ENCODE data around the gene GSTM5. TPM values are rescaled to one million over a fixed set of nuclear protein-coding genes. Genes with fewer than 3 reads are reported as not detected.
"Not testable (repeated sequence)": the region's sequence is repeated elsewhere in the genome, so short reads cannot be mapped to it uniquely, and the experiment has no call there.

GSTM5 gene
- total and polyA plus RNA-seq, 3 donors from 2014 or later: 5.5 to 10.6 (median 6.5) TPM

DNA sequence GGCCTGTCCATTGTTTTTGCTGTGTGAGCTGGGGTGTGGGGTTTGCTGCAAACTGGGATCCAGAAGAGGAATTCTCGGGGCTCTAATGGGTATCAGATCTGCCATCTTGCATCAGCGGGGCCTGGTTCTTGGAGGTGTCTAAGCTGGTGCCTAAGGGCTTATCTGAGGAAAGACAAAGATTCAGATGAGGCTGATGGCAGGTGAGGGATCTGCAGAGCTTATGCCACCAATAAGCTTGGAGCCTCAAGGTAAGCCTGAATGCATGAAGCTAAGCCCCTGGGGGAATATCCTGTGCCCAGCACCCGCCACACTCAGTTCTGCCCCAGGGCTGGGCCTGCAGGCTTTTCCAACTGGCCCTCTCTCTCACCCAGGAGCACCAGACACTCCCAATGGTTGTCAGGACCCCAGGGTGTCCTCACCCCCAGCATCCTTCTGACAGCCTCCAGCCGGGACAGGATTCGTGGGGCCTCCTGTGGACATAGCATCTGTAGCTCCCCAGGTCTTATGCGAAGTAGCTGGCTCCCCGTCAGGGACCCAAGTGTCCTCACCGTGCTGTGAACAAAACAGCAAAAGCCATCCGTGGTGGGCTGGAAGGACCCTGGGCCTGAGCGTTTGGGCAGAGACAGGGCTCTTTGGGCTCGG lies 38.3 kb downstream of the GSTM5 start:
- Histone ChIP-seq H3K36me3 (ENCODE audit: low read depth, missing control alignments) (no peaks in the 10 kb centered on the region), H3K4me1 (peaks cover 4% of the 10 kb centered on the region), H3K4me3 (no peak overlapping the region), H3K9me3 (no peaks in the 10 kb centered on the region), H3K27ac (no peak overlapping the region), H3K27me3 (no peaks in the 10 kb centered on the region)
- intact Hi-C loops (cut with DNase I; ENCODE audit: low total_unique reads): no loop called here
- no peak for DNase-seq
- 93 to 95% methylated on average over 5 to 11 of the region's 11 CpGs for WGBS, 2 donors
- TF ChIP-seq POLR2A (IDR thresholded peaks at IDR 0.05): no peak
- TF ChIP-seq, protein P1, sequence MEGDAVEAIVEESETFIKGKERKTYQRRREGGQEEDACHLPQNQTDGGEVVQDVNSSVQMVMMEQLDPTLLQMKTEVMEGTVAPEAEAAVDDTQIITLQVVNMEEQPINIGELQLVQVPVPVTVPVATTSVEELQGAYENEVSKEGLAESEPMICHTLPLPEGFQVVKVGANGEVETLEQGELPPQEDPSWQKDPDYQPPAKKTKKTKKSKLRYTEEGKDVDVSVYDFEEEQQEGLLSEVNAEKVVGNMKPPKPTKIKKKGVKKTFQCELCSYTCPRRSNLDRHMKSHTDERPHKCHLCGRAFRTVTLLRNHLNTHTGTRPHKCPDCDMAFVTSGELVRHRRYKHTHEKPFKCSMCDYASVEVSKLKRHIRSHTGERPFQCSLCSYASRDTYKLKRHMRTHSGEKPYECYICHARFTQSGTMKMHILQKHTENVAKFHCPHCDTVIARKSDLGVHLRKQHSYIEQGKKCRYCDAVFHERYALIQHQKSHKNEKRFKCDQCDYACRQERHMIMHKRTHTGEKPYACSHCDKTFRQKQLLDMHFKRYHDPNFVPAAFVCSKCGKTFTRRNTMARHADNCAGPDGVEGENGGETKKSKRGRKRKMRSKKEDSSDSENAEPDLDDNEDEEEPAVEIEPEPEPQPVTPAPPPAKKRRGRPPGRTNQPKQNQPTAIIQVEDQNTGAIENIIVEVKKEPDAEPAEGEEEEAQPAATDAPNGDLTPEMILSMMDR (IDR thresholded peaks at IDR 0.05): no peak

DNA sequence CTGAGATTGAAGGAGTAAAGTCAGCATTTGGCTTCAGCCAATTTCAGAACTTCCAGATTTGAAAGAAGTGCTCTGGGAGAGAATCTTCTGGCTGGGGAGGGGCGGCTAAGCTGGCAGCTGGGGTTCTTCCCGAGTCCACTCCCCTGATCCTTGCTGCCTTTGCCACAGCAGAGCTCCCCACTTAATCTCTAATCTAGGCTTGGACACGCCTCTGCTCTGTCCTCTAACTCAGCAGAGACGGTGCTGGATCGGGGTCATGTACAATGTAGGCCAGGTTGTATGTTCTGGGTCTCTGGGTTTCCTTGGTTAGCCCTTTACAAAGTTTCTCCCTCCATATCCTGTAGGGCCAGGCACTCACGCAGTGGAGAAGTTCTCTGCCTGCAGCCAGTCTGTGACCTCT lies 38.9 kb downstream of the GSTM5 start:
- no peak for DNase-seq
- TF ChIP-seq, protein P1 (IDR thresholded peaks at IDR 0.05): no peak
- TF ChIP-seq POLR2A (IDR thresholded peaks at IDR 0.05): no peak
- 75 to 83% methylated on average over 6 of the region's 6 CpGs for WGBS, 2 donors
- H3K4me3 ChIP-seq: no peak overlapping the region
- H3K36me3 ChIP-seq (ENCODE audit: low read depth, missing control alignments): no peaks in the 10 kb centered on the region
- intact Hi-C loops (cut with DNase I; ENCODE audit: low total_unique reads): no loop called here
- no peaks in the 10 kb centered on the region for H3K9me3 ChIP-seq
- no peak overlapping the region for H3K27ac ChIP-seq
- H3K27me3 ChIP-seq: no peaks in the 10 kb centered on the region
- peaks cover 10% of the 10 kb centered on the region for H3K4me1 ChIP-seq

DNA sequence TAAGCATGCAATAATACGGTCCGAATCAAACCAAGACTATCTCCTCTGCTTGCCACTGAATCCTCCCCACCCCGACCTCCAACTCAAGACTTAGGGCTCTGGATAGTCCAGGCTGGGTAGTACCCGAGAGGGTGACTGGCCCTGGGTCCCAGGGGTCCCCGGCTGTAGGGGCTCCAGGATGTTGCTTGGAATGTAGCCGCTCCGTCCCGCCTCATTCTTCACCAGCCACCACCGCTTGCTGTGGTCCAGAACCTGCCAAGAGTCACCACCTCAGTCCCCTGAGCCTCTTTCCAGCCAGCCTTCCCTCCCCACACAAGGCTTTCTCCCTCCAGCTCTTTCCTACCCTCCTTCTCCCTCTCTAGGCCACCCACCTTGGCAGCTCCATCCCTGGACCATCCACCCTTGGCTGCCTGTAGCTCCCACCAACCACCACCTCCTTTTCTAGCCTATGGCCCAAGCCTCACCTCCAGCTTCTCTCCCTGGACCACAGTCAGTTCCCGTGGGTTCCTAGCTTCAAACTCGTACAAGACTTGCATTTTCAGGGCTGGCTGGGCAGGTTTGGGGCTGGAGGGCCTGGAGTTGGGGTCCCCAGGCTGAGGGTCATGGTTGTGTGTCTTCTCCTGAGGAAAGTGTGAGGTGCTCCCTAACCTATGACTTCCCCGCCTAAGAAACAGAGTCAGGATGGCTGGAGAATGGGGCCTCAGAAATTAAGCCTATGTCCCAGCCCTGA lies 39.6 kb downstream of the GSTM5 start:
- H3K27ac ChIP-seq: no peak overlapping the region
- WGBS, 2 donors: 87 to 91% methylated on average over 12 of the region's 12 CpGs
- no peaks in the 10 kb centered on the region for H3K9me3 ChIP-seq
- no peaks in the 10 kb centered on the region for H3K36me3 ChIP-seq (ENCODE audit: low read depth, missing control alignments)
- H3K27me3 ChIP-seq: no peaks in the 10 kb centered on the region
- intact Hi-C loops (cut with DNase I; ENCODE audit: low total_unique reads): no loop called here
- TF ChIP-seq, protein P1 (IDR thresholded peaks at IDR 0.05): no peak
- TF ChIP-seq POLR2A (IDR thresholded peaks at IDR 0.05): no peak
- no peak for DNase-seq
- H3K4me3 ChIP-seq: no peak overlapping the region
- H3K4me1 ChIP-seq: peaks cover 14% of the 10 kb centered on the region

DNA sequence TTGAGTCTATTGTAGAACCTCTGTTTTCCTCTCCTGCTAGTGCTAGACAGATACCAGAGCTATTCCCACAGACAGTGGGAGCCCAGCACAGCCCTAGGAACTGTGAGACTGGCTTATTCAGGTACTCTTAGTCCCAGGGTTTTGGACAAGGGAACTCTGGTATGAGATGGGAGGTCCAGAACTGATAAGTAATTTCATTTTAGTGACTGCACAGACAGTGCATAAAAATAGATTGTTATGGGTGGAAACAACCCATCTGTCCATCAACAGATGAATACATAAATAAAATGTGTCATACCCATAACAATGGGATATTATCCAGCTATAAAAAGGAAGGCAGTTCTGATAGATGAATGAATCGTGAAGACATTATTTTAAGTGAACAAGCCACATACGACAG lies 42.7 kb downstream of the GSTM5 start:
- Histone ChIP-seq H3K4me3 (no peak overlapping the region), H3K27ac (peak overlapping the region in 1 of 2 donors; percentile 77), H3K36me3 (ENCODE audit: low read depth, missing control alignments) (no peaks in the 10 kb centered on the region), H3K9me3 (no peaks in the 10 kb centered on the region), H3K4me1 (peaks cover 45% of the 10 kb centered on the region), H3K27me3 (no peaks in the 10 kb centered on the region)
- 62 to 79% methylated on average over 2 of the region's 2 CpGs for WGBS, 2 donors
- TF ChIP-seq POLR2A (IDR thresholded peaks at IDR 0.05): no peak
- TF ChIP-seq, protein P1 (IDR thresholded peaks at IDR 0.05): no peak
- intact Hi-C loops (cut with DNase I; ENCODE audit: low total_unique reads): no loop called here
- no peak for DNase-seq

DNA sequence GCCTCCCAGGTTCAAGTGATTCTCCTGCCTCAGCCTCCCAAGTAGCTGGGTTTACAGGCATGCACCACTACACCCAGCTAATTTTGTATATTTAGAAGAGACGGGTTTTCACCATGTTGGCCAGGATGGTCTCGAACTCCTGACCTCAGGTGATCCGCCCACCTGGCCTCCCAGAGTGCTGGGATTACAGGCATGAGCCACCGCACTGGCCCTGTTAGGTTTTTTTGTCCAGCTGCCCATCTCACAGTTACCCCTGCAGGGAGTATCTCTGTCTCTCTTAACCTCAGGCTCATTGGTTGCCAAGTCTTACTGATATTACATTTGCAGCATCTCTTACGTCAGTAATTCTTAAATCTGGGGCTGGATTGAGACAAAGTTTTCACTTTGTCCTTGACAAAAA lies 44.3 kb downstream of the GSTM5 start:
- Histone ChIP-seq H3K4me1 (peaks cover 51% of the 10 kb centered on the region), H3K27ac (peak overlapping the region; percentile 77 to 91)
- 56 to 61% methylated on average over 5 of the region's 5 CpGs for WGBS, 2 donors
- intact Hi-C loops (cut with DNase I; ENCODE audit: low total_unique reads); H3K36me3 ChIP-seq (ENCODE audit: low read depth, missing control alignments); H3K27me3 ChIP-seq; H3K9me3 ChIP-seq; H3K4me3 ChIP-seq: not testable (repeated sequence)
- DNase-seq: peak; percentile 72

Data from testis (tissue), 3 donors.